Activated CD4-positive, alpha-beta T cell treated with anti-CD3 and anti-CD28 coated beads, Interleukin-2, amount 50 U/mL, for 1 hour (primary cell): ENCODE measurements around the gene LGALS3.

Experiments
- DNase-seq: peaks from one replicate; pipeline ENCODE4 v3.0.0-alpha.2; 2020

The LGALS3 gene

DNA sequence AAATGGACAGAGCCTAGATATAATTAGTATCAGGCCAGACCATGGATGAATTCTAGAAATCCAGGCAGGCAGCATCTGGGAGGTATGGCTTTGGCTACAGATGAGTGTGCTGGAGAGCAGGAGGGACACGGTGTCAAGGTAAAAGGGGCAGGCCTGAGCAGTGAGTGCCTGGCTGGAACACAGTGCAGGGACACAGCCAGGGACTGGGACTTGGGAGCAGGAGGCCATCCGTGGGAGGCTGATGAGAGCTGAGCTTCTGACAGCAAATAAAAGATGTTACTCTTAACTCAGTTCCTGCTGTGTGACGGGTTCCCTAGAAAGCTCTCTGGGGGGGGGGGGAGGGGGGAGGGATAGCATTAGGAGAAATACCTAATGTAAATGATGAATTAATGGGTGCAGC lies 13.6 kb upstream of the LGALS3 start:
- DNase-seq = no peak

- no peak for DNase-seq
These were observed 13.2 kb upstream of the LGALS3 start for GRCh38 chr14:55115861-55116245.

GRCh38 chr14:55116246-55117030 lies 12.6 kb upstream of the LGALS3 start:
- DNase-seq = no peak

- DNase-seq = no peak
These were observed 11.1 kb upstream of the LGALS3 start for GRCh38 chr14:55117803-55118441.

GRCh38 chr14:55118761-55119160 lies 10.3 kb upstream of the LGALS3 start:
- no peak for DNase-seq

- no peak for DNase-seq
These were observed 8.2 kb upstream of the LGALS3 start for GRCh38 chr14:55120571-55121495.

DNA sequence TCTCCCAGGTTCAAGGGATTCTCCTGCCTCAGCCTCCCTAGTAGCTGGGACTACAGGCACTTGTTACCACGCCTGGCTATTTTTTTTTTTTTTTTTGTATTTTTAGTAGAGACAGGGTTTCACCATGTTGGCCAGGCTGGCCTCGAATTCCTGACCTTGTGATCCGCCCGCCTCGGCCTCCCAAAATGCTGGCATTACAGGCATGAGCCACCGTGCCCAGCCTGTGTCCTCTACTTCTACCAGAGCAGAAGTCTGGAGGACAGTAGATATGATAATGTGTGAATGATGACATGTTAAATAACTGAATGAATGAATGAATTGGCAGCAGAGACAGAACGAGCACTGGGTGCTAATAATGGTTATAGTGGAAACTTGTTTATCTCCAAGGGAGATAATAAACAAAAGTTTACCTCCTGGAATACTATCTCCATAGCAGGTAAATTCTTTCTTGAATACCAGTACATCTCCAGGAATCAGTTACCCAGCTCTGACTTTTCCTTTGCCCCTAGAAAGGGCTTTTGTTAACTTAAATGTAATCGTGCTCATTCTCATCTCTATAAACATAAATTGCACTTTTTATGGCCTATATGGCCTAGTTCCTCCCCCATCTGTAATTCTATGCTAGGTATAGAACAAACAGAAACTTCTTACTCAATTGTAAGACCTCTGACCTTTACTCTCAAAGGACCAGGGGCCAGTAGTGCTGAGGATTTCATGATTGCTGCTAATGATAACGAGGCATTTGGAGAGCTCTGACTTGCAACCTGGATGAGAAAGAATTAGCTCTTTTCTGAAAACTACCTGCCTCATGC lies 7.2 kb upstream of the LGALS3 start:
- no peak for DNase-seq

- no peak for DNase-seq
These were observed 6.5 kb upstream of the LGALS3 start for GRCh38 chr14:55122440-55122986.

- no peak for DNase-seq
These were observed 6.0 kb upstream of the LGALS3 start for GRCh38 chr14:55123101-55123500.

DNA sequence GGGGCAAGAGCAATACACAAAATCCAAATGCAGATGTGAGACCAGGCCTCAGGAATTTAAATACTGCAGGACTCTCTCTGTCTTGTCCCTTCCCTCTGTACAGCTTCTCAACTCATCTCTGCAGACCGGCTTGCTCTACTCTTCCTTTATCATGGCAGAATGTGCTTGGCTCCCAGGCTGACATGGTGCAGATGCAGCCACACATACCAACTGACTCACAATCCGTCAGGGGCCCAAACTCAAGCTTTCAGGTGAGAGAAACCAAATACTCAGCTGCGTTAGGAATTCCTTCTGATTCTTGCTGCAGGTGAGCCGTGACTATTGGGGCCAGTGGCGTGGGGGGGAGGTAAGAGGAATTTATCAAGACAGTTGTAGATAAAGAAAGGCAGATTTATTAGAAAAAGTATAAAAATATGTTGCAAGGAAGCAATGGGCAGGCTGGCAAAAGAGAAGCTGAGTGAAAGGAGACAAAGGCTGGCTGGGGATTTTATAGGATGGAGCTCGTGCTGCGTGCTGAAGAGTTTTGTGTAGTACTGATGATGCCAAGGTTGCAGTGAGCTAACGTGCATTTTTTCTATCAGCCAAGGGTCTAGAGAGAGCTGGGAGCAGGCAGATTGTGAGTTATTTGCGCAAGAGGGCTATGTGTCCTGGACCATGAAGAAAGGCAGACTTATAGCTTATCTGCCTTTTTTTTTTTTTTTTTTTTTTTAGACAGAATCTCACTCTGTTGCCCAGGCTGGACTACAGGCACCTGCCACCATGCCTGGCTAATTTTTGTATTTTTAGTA lies 5.0 kb upstream of the LGALS3 start:
- no peak for DNase-seq

DNA sequence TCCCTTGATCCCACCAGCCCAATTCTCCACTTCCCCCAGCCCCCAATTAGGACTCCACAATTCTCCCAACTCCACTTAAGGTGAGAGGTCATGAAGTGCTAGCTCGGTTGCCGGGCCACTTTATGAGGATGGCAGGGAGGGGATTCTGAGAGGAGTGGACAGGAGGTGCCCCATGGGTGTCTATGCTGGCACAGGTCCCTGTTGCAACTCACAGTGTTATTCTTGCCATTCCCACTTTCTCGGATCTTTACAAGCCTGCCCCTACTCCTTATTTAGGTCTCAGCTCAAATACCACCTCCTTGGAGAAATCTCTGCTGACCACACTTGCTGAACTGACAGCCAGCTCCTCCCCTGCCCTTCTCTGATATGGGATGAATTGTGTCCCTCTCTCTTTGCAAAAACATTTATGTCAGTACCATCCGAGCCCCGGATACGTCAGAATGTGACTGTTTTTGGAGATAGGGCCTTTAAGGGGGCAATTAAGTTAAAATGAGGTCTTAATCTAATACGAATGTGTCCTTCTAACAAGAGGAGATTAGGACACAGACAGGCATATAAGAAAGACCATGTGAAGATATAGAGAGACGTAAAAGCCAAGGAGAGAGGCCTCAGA lies 4.2 kb upstream of the LGALS3 start:
- no peak for DNase-seq

GRCh38 chr14:55125403-55125802 lies 3.6 kb upstream of the LGALS3 start:
- no peak for DNase-seq

DNA sequence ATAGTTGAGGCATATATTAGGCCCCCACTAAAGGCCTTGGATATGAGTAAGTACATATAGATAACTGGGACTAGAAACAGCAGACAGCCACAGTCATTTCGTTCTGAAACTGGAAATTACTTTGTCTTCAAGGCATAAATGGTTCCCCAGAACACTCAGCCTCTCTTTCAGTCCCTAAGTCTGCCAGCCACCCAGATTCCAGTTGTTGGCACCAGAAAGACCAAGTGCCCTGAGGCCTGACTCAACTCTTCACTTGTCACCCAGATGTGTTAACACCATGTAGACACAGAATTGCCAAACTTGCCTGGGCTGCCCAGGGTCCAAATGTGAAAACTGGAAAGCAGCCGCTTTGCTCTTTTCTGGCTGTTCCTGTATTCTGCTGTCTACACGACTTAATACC lies 3.0 kb upstream of the LGALS3 start:
- no peak for DNase-seq

DNA sequence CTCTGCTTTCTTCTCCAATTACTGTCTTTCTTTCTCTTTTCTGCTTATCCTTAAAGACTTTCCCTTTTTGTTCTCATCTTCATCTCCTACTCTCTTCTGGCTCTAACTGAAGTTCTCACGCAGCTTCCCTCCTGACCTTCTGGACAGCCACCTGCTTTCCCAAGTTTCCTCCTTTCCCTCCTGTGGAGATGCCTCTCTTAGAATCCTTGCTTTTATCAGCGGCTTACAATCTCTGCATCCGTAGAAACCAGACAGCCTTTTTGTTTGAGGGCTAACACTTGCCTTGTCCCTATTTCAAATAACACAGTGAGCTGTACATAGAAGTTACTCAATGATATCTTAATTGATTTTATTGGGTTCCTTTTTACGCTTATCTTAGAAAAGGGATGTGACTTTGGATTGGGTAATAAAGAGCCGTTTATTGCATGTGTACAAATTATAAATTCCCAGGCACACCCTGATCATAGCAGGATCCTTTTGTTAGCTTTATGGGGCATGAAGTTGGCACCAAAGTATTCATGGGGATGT lies 2.1 kb upstream of the LGALS3 start:
- no peak for DNase-seq

DNA sequence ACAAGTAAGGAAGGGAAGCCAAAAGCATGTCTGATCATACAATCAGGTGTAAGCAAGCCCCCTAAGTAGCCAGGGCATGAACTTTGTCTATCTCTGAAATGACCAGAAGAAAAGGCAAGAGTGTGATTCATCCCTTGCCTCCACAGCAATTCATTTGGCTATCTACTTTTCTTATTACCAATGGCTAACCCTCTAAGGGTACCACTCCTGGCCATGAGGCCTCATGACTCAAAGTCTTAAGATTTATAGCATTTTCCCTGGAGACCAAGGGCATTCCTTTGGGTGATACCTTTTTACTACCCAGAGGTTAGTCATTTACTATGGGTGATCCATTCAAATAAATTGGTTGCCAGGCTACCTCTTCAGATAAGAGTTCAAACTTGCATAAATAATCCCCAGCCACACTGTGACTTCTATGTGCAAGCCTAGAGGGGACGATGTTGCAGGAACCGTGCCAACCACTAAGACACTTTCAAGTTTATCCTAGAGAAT lies 1.5 kb upstream of the LGALS3 start:
- no peak for DNase-seq

- no peak for DNase-seq
These were observed 516 bp upstream of the LGALS3 start for GRCh38 chr14:55128386-55129085.

DNA sequence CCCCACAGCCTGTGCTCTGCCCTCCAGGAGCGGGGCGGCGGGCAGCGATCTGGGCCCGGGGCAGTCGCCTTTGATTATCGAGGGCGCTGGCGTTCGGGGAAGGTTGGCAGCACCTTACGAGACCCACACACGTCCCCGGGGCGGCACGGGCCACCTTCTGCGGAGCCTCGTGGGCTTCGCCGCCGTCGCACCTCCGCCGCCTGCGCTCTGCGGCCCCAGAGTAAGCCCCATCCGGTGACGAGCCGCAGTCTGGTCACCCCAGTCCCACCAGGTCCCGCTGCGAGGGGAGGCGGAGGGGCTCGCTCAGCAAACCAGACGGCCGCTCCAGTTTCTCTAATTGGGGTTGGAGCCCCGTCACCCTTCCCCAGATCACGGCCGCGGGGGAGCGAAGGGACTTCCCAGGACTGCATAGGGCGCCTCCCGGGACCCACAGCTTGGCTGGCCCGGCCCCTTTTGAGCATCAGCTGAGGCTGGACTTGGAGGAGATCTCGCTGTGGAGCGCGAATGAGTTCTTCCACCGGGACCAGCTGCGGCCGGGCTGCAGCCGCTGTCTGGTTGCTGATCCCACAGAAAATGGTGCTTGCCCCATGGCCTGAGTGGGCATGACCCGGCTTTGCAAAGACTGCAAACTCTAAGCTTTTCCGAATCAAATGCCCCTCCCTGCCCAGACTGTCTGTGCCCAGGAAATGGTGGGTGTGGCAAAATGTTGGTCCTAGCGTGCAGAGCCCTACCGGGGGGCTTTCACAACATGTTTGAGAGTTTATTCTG lies 560 bp downstream of the LGALS3 start:
- DNase-seq = peak; percentile 33

- no peak for DNase-seq
These were observed 1.1 kb downstream of the LGALS3 start for GRCh38 chr14:55130196-55130550.
